Bronchial epithelial cell (primary cell): ENCODE results near the gene S100A9. TPM values are rescaled to one million over a fixed set of nuclear protein-coding genes. Genes with fewer than 3 reads are reported as not detected.

Experiments used
- DNase-seq: peaks from one replicate; pipeline ENCODE4 v3.0.0-alpha.2; 2010; ENCODE audit warnings: low read depth
- FAIRE-seq: peaks from 2 replicates; lab custom pipeline; 2011; peaks lifted over from hg19 to GRCh38; lab: Jason Lieb, UNC
- H3K27me3 ChIP-seq: 2 replicates; pipeline ENCODE4 v1.5.1; 2011; ENCODE audit warnings: low read length; ENCODE audit not compliant: control insufficient read depth, insufficient read depth
- H3K36me3 ChIP-seq: 2 replicates; pipeline ENCODE4 v1.5.1; 2011; ENCODE audit warnings: low read length; ENCODE audit not compliant: control insufficient read depth, insufficient read depth
- H3K4me3 ChIP-seq: 2 replicates; pipeline ENCODE4 v1.5.1; 2011; ENCODE audit warnings: mild to moderate bottlenecking, low read depth, low read length, control low read depth
- CTCF ChIP-seq: IDR thresholded peaks from 2 replicates; pipeline ENCODE4 v1.5.1; 2011; ENCODE audit warnings: mild to moderate bottlenecking, moderate library complexity, low read length, control low read depth, inconsistent platforms; ENCODE audit not compliant: insufficient read depth, severe bottlenecking
- total RNA-seq: library from RNA; depleted of rRNA; stranded (reverse); fragments of >200 nt; gene quantifications from 2 replicates; pipeline ENCODE4 v1.2.1, GENCODE V29; 2014

The S100A9 gene
- total RNA-seq = 735 and 3,796 TPM in 2 replicates

- no peak for DNase-seq
- no peaks in the 10 kb centered on the region for H3K36me3 ChIP-seq
- H3K27me3 ChIP-seq = no peaks in the 10 kb centered on the region
- TF ChIP-seq CTCF = no peak
- no peak for FAIRE-seq
- peak within 1 kb of the TSS; percentile 17 for H3K4me3 ChIP-seq
Measured at GRCh38 chr1:153357853-153358690, at the start of gene S100A9. S100A9 (plus strand) TSS chr1:153357854; CDS start chr1:153358284, 430 bp downstream.

- TF ChIP-seq CTCF = no peak
- Histone ChIP-seq H3K36me3 (no peaks in the 10 kb centered on the region), H3K27me3 (peaks cover 2% of the 10 kb centered on the region), H3K4me3 (no peak overlapping the region)
- FAIRE-seq (no peak), DNase-seq (no peak)
Measured at GRCh38 chr1:153308540-153308939, 49.1 kb upstream of the S100A9 start.

GRCh38 chr1:153309441-153309840 is 48.2 kb upstream of the S100A9 start:
- no peak for TF ChIP-seq CTCF
- FAIRE-seq (no peak), DNase-seq (no peak)

GRCh38 chr1:153310526-153310925 is 47.1 kb upstream of the S100A9 start:
- H3K27me3 ChIP-seq = no peaks in the 10 kb centered on the region
- no peaks in the 10 kb centered on the region for H3K36me3 ChIP-seq
- no peak overlapping the region for H3K4me3 ChIP-seq
- FAIRE-seq = no peak
- no peak for TF ChIP-seq CTCF
- DNase-seq = no peak

More at GRCh38 chr1:153309441-153309840, 48.2 kb upstream of the S100A9 start:
- H3K4me3 ChIP-seq = no peak overlapping the region
- no peaks in the 10 kb centered on the region for H3K27me3 ChIP-seq
- no peaks in the 10 kb centered on the region for H3K36me3 ChIP-seq

GRCh38 chr1:153312570-153313186 is 45.0 kb upstream of the S100A9 start, which contains the start of gene PGLYRP3:
PGLYRP3 (minus strand) TSS chr1:153312952; CDS start chr1:153310665, 2,287 bp downstream.
- H3K27me3 ChIP-seq = no peaks in the 10 kb centered on the region
- peak; percentile 55 for DNase-seq
- FAIRE-seq = peak; percentile 94
- no peak for TF ChIP-seq CTCF
- no peak within 1 kb of the TSS for H3K4me3 ChIP-seq
- no peaks in the 10 kb centered on the region for H3K36me3 ChIP-seq
